HFFc6 (cell line): ENCODE data around the gene SLC16A12. TPM values are rescaled to one million over a fixed set of nuclear protein-coding genes. Genes with fewer than 3 reads are reported as not detected.

Experiments
- DNase-seq: peaks from one replicate; pipeline ENCODE4 v3.0.0-alpha.2; 2018
- H3K27ac Mint-ChIP-seq: 2 replicates; pipeline ENCODE4 v1.8.0; 2020; ENCODE audit warnings: mild to moderate bottlenecking, mixed read lengths
- H3K27me3 Mint-ChIP-seq: 2 replicates; pipeline ENCODE4 v1.8.0; 2021; ENCODE audit warnings: mild to moderate bottlenecking, moderate library complexity, mixed read lengths; ENCODE audit not compliant: insufficient read depth
- H3K36me3 Mint-ChIP-seq: 2 replicates; pipeline ENCODE4 v1.8.0; 2021; ENCODE audit warnings: low read depth, mixed read lengths
- H3K4me1 Mint-ChIP-seq: 2 replicates; pipeline ENCODE4 v1.8.0; 2020; ENCODE audit warnings: low read depth, mixed read lengths
- H3K4me3 Mint-ChIP-seq: 2 replicates; pipeline ENCODE4 v1.8.0; 2020; ENCODE audit warnings: mild to moderate bottlenecking, moderate library complexity, mixed read lengths
- H3K9me3 Mint-ChIP-seq: 2 replicates; pipeline ENCODE4 v1.8.0; 2020; ENCODE audit warnings: mild to moderate bottlenecking, mixed read lengths
- total RNA-seq, 6 experiments: library from RNA; stranded (reverse); fragmentation: NEBNext Ultra II Directional; extraction: Animal tissue kit (Norgen Biotek cat#: 25700); gene quantifications; 2 replicates in 1 of 6; 3 replicates in 5 of 6; pipeline ENCODE4 v1.2.3, GENCODE V29; 2021
- TF ChIP-seq, protein P1 (sequence below): fragments of 200-600 bp; sonication (generic); IDR thresholded peaks from 2 replicates; pipeline ENCODE4 v1.5.0; 2021; ENCODE audit warnings: antibody characterized with exemption, mild to moderate bottlenecking

The SLC16A12 gene
- total RNA-seq, 6 experiments from 2014 or later, result not detected

GRCh38 chr10:89505640-89506275 is 29.6 kb downstream of the SLC16A12 start:
- TF ChIP-seq, protein P1, sequence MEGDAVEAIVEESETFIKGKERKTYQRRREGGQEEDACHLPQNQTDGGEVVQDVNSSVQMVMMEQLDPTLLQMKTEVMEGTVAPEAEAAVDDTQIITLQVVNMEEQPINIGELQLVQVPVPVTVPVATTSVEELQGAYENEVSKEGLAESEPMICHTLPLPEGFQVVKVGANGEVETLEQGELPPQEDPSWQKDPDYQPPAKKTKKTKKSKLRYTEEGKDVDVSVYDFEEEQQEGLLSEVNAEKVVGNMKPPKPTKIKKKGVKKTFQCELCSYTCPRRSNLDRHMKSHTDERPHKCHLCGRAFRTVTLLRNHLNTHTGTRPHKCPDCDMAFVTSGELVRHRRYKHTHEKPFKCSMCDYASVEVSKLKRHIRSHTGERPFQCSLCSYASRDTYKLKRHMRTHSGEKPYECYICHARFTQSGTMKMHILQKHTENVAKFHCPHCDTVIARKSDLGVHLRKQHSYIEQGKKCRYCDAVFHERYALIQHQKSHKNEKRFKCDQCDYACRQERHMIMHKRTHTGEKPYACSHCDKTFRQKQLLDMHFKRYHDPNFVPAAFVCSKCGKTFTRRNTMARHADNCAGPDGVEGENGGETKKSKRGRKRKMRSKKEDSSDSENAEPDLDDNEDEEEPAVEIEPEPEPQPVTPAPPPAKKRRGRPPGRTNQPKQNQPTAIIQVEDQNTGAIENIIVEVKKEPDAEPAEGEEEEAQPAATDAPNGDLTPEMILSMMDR, result no peak
- Mint-ChIP-seq H3K9me3 (peaks cover 6% of the 10 kb centered on the region), H3K4me3 (no peak overlapping the region), H3K27ac (no peak overlapping the region), H3K36me3 (peaks cover 6% of the 10 kb centered on the region; the same call in 1 of the 2 replicates), H3K27me3 (peaks cover 30% of the 10 kb centered on the region), H3K4me1 (peaks cover 18% of the 10 kb centered on the region)
- DNase-seq, result no peak

DNA sequence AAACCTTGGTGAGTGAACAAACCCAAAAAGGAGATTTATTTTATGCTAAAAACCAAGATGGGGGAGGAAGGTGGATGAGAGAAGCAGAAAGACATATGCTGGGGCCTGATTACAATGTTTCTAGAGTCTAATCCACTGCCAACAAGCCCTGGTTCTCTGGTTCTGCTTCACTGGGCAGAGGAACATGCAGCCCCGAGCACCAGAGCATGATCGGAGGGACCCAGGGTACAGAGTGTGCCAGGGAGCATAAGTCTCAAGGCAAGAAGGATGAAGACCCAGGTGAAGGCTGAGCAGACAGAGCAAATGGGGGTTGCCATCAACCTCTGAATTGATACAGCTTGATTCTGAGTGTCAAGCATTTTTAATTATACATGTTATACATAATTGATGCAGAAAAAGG is 30.7 kb downstream of the SLC16A12 start:
- peaks cover 36% of the 10 kb centered on the region for H3K27me3 Mint-ChIP-seq
- no peak overlapping the region for H3K27ac Mint-ChIP-seq
- H3K9me3 Mint-ChIP-seq, result peaks cover under 1% of the 10 kb centered on the region
- TF ChIP-seq, protein P1, result no peak
- no peak for DNase-seq
- no peak overlapping the region for H3K4me3 Mint-ChIP-seq
- peaks cover 2% of the 10 kb centered on the region; the same call in 1 of the 2 replicates for H3K36me3 Mint-ChIP-seq
- peaks cover 18% of the 10 kb centered on the region for H3K4me1 Mint-ChIP-seq

- Mint-ChIP-seq H3K9me3 (no peaks in the 10 kb centered on the region; the same call in 1 of the 2 replicates), H3K4me1 (peaks cover 18% of the 10 kb centered on the region), H3K27ac (no peak overlapping the region), H3K27me3 (peaks cover 39% of the 10 kb centered on the region), H3K4me3 (no peak overlapping the region), H3K36me3 (no peaks in the 10 kb centered on the region)
- TF ChIP-seq, protein P1, result no peak
- DNase-seq, result peak; percentile 5
Observed at GRCh38 chr10:89503652-89504370, 31.6 kb downstream of the SLC16A12 start.

- TF ChIP-seq, protein P1, result no peak
- H3K27ac Mint-ChIP-seq, result no peak overlapping the region
- H3K27me3 Mint-ChIP-seq, result peaks cover 39% of the 10 kb centered on the region
- no peaks in the 10 kb centered on the region for H3K36me3 Mint-ChIP-seq
- H3K4me3 Mint-ChIP-seq, result no peak overlapping the region
- no peak for DNase-seq
- no peaks in the 10 kb centered on the region; the same call in 1 of the 2 replicates for H3K9me3 Mint-ChIP-seq
- H3K4me1 Mint-ChIP-seq, result peaks cover 18% of the 10 kb centered on the region
Observed at GRCh38 chr10:89503151-89503550, 32.2 kb downstream of the SLC16A12 start.

GRCh38 chr10:89502549-89502948 is 32.8 kb downstream of the SLC16A12 start:
- DNase-seq, result no peak
- TF ChIP-seq, protein P1, result no peak
- no peaks in the 10 kb centered on the region; the same call in 1 of the 2 replicates for H3K9me3 Mint-ChIP-seq
- no peak overlapping the region for H3K4me3 Mint-ChIP-seq
- no peak overlapping the region for H3K27ac Mint-ChIP-seq
- peaks cover 18% of the 10 kb centered on the region for H3K4me1 Mint-ChIP-seq
- no peaks in the 10 kb centered on the region for H3K36me3 Mint-ChIP-seq
- peaks cover 40% of the 10 kb centered on the region for H3K27me3 Mint-ChIP-seq
